ENCODE measurements around the gene ACSM4.

- TF ChIP-seq EP300 (IDR thresholded peaks at IDR 0.05; ENCODE audit: borderline replicate concordance in 1 of 2, low read depth in 1 of 2, low read length in 1 of 2) = no peak
- no peak for TF ChIP-seq FOSL2 (IDR thresholded peaks at IDR 0.05; ENCODE audit: borderline replicate concordance, low read depth)
- TF ChIP-seq CTCF (IDR thresholded peaks at IDR 0.05) = no peak
- TF ChIP-seq RCOR1 (IDR thresholded peaks at IDR 0.05; ENCODE audit: low read length) = no peak
- TF ChIP-seq GABPA (IDR thresholded peaks at IDR 0.05; ENCODE audit: low read depth) = no peak
- TF ChIP-seq POLR2AphosphoS5 (IDR thresholded peaks at IDR 0.05; ENCODE audit: low read depth, low read length) = no peak
- no peak for TF ChIP-seq SMC3 (IDR thresholded peaks at IDR 0.05; ENCODE audit: low read depth, low read length)
- TF ChIP-seq FOXM1 (IDR thresholded peaks at IDR 0.05; ENCODE audit: low read depth) = no peak
- no peak for TF ChIP-seq RFX5 (IDR thresholded peaks at IDR 0.05; ENCODE audit: low read length)
- no peak for TF ChIP-seq EZH2phosphoT487 (IDR thresholded peaks at IDR 0.05; ENCODE audit: borderline replicate concordance, low read depth)
- no peak for TF ChIP-seq CHD2 (IDR thresholded peaks at IDR 0.05; ENCODE audit: low read length, partially characterized antibody)
These were observed 10.2 kb upstream of the ACSM4 start for GRCh38 chr12:7293670-7294069.

Data from SK-N-SH (cell line).